HG03135 (cell line): ENCODE measurements around the gene LRRC61.

Experiments
- ATAC-seq: cut with Tn5 transposase; IDR thresholded peaks from one replicate; pipeline ENCODE4 v1.9.1; 2021; ENCODE audit warnings: mild to moderate bottlenecking, moderate library complexity; ENCODE audit not compliant: unreplicated experiment

Gene LRRC61

GRCh38 chr7:150346922-150347321 is 23.8 kb downstream of the LRRC61 start:
- ATAC-seq, result no peak

- ATAC-seq, result no peak
Measured at GRCh38 chr7:150351587-150352194, 28.5 kb downstream of the LRRC61 start.

GRCh38 chr7:150355666-150356059 is 32.5 kb downstream of the LRRC61 start:
- ATAC-seq, result no peak

GRCh38 chr7:150356265-150356897 is 33.2 kb downstream of the LRRC61 start:
- ATAC-seq, result no peak

- no peak for ATAC-seq
Measured at GRCh38 chr7:150357270-150357669, 34.1 kb downstream of the LRRC61 start.

GRCh38 chr7:150357771-150358427 is 34.7 kb downstream of the LRRC61 start:
- no peak for ATAC-seq

GRCh38 chr7:150358433-150358832 is 35.3 kb downstream of the LRRC61 start:
- no peak for ATAC-seq

- no peak for ATAC-seq
Measured at GRCh38 chr7:150358988-150359621, 36.0 kb downstream of the LRRC61 start.

GRCh38 chr7:150359622-150360362 is 36.6 kb downstream of the LRRC61 start:
- no peak for ATAC-seq

- ATAC-seq, result no peak
Measured at GRCh38 chr7:150360363-150361058, 37.4 kb downstream of the LRRC61 start.

GRCh38 chr7:150361402-150361801 is 38.2 kb downstream of the LRRC61 start:
- ATAC-seq, result no peak

GRCh38 chr7:150361807-150362621 is 38.9 kb downstream of the LRRC61 start:
- no peak for ATAC-seq

GRCh38 chr7:150363370-150363769 is 40.2 kb downstream of the LRRC61 start:
- no peak for ATAC-seq

GRCh38 chr7:150363872-150364271 is 40.7 kb downstream of the LRRC61 start:
- ATAC-seq, result no peak

- no peak for ATAC-seq
Measured at GRCh38 chr7:150365194-150365593, 42.0 kb downstream of the LRRC61 start.

GRCh38 chr7:150365673-150366398 is 42.7 kb downstream of the LRRC61 start:
- ATAC-seq, result no peak

- no peak for ATAC-seq
Measured at GRCh38 chr7:150367677-150368095, 44.5 kb downstream of the LRRC61 start.

GRCh38 chr7:150368096-150368883 is 45.1 kb downstream of the LRRC61 start, which contains the start of gene REPIN1:
Gene REPIN1 (plus strand): TSS chr7:150368822. CDS start chr7:150369712, 890 bp downstream.
- peak; percentile 55 for ATAC-seq
